Measurements from ENCODE around the gene IFNL4.

DNA sequence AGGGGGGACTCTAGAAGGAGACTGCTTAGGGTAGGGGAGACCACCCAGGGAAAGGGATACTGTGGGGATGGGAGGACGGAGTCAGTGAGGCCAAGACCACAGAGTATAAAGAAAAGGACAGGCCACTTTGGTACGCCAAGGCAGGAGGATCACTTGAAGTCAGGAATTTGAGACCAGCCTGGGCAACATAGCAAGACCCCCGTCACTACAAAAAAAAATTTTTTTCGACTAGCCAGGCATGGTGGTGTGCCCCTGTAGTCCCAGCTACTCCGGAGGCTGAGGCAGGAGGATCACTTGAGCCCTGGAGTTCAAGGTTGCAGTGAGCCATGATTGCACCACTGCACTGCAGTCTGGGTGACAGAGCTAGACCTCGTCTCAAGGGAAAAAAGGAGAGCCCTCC, 10.4 kb downstream of the IFNL4 start:
- TF ChIP-seq, protein P1, sequence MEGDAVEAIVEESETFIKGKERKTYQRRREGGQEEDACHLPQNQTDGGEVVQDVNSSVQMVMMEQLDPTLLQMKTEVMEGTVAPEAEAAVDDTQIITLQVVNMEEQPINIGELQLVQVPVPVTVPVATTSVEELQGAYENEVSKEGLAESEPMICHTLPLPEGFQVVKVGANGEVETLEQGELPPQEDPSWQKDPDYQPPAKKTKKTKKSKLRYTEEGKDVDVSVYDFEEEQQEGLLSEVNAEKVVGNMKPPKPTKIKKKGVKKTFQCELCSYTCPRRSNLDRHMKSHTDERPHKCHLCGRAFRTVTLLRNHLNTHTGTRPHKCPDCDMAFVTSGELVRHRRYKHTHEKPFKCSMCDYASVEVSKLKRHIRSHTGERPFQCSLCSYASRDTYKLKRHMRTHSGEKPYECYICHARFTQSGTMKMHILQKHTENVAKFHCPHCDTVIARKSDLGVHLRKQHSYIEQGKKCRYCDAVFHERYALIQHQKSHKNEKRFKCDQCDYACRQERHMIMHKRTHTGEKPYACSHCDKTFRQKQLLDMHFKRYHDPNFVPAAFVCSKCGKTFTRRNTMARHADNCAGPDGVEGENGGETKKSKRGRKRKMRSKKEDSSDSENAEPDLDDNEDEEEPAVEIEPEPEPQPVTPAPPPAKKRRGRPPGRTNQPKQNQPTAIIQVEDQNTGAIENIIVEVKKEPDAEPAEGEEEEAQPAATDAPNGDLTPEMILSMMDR (conservative IDR thresholded peaks at IDR 0.05 in 1 of 2, IDR thresholded peaks at IDR 0.05 in 1 of 2; ENCODE audit: low read depth in 1 of 2, low read length in 2 of 2) = no peak
- TF ChIP-seq EZH2 (IDR thresholded peaks at IDR 0.05; ENCODE audit: low read length, missing control alignments) = no peak

Measured in fibroblast of lung (primary cell).